ENCODE results near the gene GABRD.

GABRD gene

GRCh38 chr1:1988061-1988945 lies 30.8 kb upstream of the GABRD start:
- no peaks in the 10 kb centered on the region for H3K27me3 ChIP-seq (ENCODE audit: insufficient read depth, low read depth, severe bottlenecking)
- H3K36me3 ChIP-seq, result no peaks in the 10 kb centered on the region
- H3K9me3 ChIP-seq (ENCODE audit: severe bottlenecking), result no peaks in the 10 kb centered on the region
- H3K4me3 ChIP-seq (ENCODE audit: low read depth, low read length), result no peak overlapping the region
- no peak for DNase-seq
- H3K27ac ChIP-seq, result no peak overlapping the region
- no peak for TF ChIP-seq CTCF (IDR thresholded peaks at IDR 0.05; ENCODE audit: low read depth, low read length)

GRCh38 chr1:1989102-1989542 lies 30.0 kb upstream of the GABRD start:
- H3K9me3 ChIP-seq (ENCODE audit: severe bottlenecking), result no peaks in the 10 kb centered on the region
- no peak for TF ChIP-seq CTCF (IDR thresholded peaks at IDR 0.05; ENCODE audit: low read depth, low read length)
- no peaks in the 10 kb centered on the region for H3K27me3 ChIP-seq (ENCODE audit: insufficient read depth, low read depth, severe bottlenecking)
- H3K4me3 ChIP-seq (ENCODE audit: low read depth, low read length), result no peak overlapping the region
- H3K36me3 ChIP-seq, result no peaks in the 10 kb centered on the region
- no peak for DNase-seq
- H3K27ac ChIP-seq, result no peak overlapping the region

GRCh38 chr1:1989789-1990188 lies 29.4 kb upstream of the GABRD start:
- TF ChIP-seq CTCF (IDR thresholded peaks at IDR 0.05; ENCODE audit: low read depth, low read length), result no peak
- no peaks in the 10 kb centered on the region for H3K36me3 ChIP-seq
- no peak overlapping the region for H3K27ac ChIP-seq
- no peaks in the 10 kb centered on the region for H3K27me3 ChIP-seq (ENCODE audit: insufficient read depth, low read depth, severe bottlenecking)
- DNase-seq, result no peak
- H3K4me3 ChIP-seq (ENCODE audit: low read depth, low read length), result no peak overlapping the region
- H3K9me3 ChIP-seq (ENCODE audit: severe bottlenecking), result no peaks in the 10 kb centered on the region

- no peaks in the 10 kb centered on the region for H3K27me3 ChIP-seq (ENCODE audit: insufficient read depth, low read depth, severe bottlenecking)
- no peak overlapping the region for H3K27ac ChIP-seq
- TF ChIP-seq CTCF (IDR thresholded peaks at IDR 0.05; ENCODE audit: low read depth, low read length), result no peak
- H3K9me3 ChIP-seq (ENCODE audit: severe bottlenecking), result no peaks in the 10 kb centered on the region
- no peak for DNase-seq
- H3K4me3 ChIP-seq (ENCODE audit: low read depth, low read length), result no peak overlapping the region
- H3K36me3 ChIP-seq, result no peaks in the 10 kb centered on the region
These were observed 28.9 kb upstream of the GABRD start for GRCh38 chr1:1990222-1990621.

- no peaks in the 10 kb centered on the region for H3K27me3 ChIP-seq (ENCODE audit: insufficient read depth, low read depth, severe bottlenecking)
- H3K4me3 ChIP-seq (ENCODE audit: low read depth, low read length), result no peak overlapping the region
- no peak for DNase-seq
- no peaks in the 10 kb centered on the region for H3K9me3 ChIP-seq (ENCODE audit: severe bottlenecking)
- no peak overlapping the region for H3K27ac ChIP-seq
- no peaks in the 10 kb centered on the region for H3K36me3 ChIP-seq
- TF ChIP-seq CTCF (IDR thresholded peaks at IDR 0.05; ENCODE audit: low read depth, low read length), result no peak
These were observed 24.6 kb upstream of the GABRD start for GRCh38 chr1:1994536-1994935.
